ENCODE data around the gene MDN1. TPM values are rescaled to one million over a fixed set of nuclear protein-coding genes. Genes with fewer than 3 reads are reported as not detected.

The MDN1 gene
- total RNA-seq, 4 donors from 2014 or later, result 7.1 to 46.5 (median 34.5) TPM

- no peak overlapping the region for H3K27ac ChIP-seq
Measured at GRCh38 chr6:89623749-89624148, 195.8 kb downstream of the MDN1 start.

GRCh38 chr6:89619567-89619966 lies 200.0 kb downstream of the MDN1 start:
- no peaks in the 10 kb centered on the region for H3K4me1 ChIP-seq
- no peaks in the 10 kb centered on the region for H3K36me3 ChIP-seq
- no peak overlapping the region for H3K27ac ChIP-seq
- TF ChIP-seq POLR2A (IDR thresholded peaks at IDR 0.05) (no peak), CTCF (IDR thresholded peaks at IDR 0.05) (no peak)
- DNase-seq, result no peak
- intact Hi-C loops (cut with DNase I; ENCODE audit: low total_unique reads), result no loop called here
- H3K4me3 ChIP-seq, result no peak overlapping the region
- H3K9me3 ChIP-seq, result no peaks in the 10 kb centered on the region
- H3K27me3 ChIP-seq, result no peaks in the 10 kb centered on the region

More at GRCh38 chr6:89623749-89624148, 195.8 kb downstream of the MDN1 start:
- Histone ChIP-seq H3K4me1 (no peaks in the 10 kb centered on the region), H3K9me3 (no peaks in the 10 kb centered on the region), H3K36me3 (no peaks in the 10 kb centered on the region), H3K4me3 (no peak overlapping the region), H3K27me3 (no peaks in the 10 kb centered on the region)
- DNase-seq, result no peak
- intact Hi-C loops (cut with DNase I; ENCODE audit: low total_unique reads), result no loop called here
- TF ChIP-seq CTCF (IDR thresholded peaks at IDR 0.05) (no peak), POLR2A (IDR thresholded peaks at IDR 0.05) (no peak)

- Histone ChIP-seq H3K4me3 (no peak overlapping the region), H3K27ac (no peak overlapping the region), H3K27me3 (no peaks in the 10 kb centered on the region), H3K4me1 (no peaks in the 10 kb centered on the region), H3K36me3 (no peaks in the 10 kb centered on the region), H3K9me3 (no peaks in the 10 kb centered on the region)
- no peak for DNase-seq
- TF ChIP-seq POLR2A (IDR thresholded peaks at IDR 0.05) (no peak), CTCF (IDR thresholded peaks at IDR 0.05) (no peak)
- intact Hi-C loops (cut with DNase I; ENCODE audit: low total_unique reads), result no loop called here
Measured at GRCh38 chr6:89618026-89618425, 201.6 kb downstream of the MDN1 start.

- H3K36me3 ChIP-seq, result no peaks in the 10 kb centered on the region
- TF ChIP-seq POLR2A (IDR thresholded peaks at IDR 0.05) (no peak), CTCF (IDR thresholded peaks at IDR 0.05) (no peak)
- no peak overlapping the region for H3K27ac ChIP-seq
- H3K9me3 ChIP-seq, result no peaks in the 10 kb centered on the region
- no peaks in the 10 kb centered on the region for H3K4me1 ChIP-seq
- no peak for DNase-seq
- no peaks in the 10 kb centered on the region for H3K27me3 ChIP-seq
- intact Hi-C loops (cut with DNase I; ENCODE audit: low total_unique reads), result no loop called here
- no peak overlapping the region for H3K4me3 ChIP-seq
Measured at GRCh38 chr6:89616531-89616930, 203.1 kb downstream of the MDN1 start.

- DNase-seq, result no peak
- H3K9me3 ChIP-seq, result no peaks in the 10 kb centered on the region
- no peaks in the 10 kb centered on the region for H3K36me3 ChIP-seq
- H3K4me1 ChIP-seq, result no peaks in the 10 kb centered on the region
- no peak overlapping the region for H3K27ac ChIP-seq
- H3K4me3 ChIP-seq, result no peak overlapping the region
- no peaks in the 10 kb centered on the region for H3K27me3 ChIP-seq
- intact Hi-C loops (cut with DNase I; ENCODE audit: low total_unique reads), result no loop called here
- TF ChIP-seq CTCF (IDR thresholded peaks at IDR 0.05), result no peak
- TF ChIP-seq POLR2A (IDR thresholded peaks at IDR 0.05), result no peak
Measured at GRCh38 chr6:89615882-89616281, 203.7 kb downstream of the MDN1 start.

Data from uterus (tissue), 4 donors.